GM12873 (cell line): ENCODE measurements around the gene INF2.

Experiments used
- TF ChIP-seq, protein P1 (sequence below): IDR thresholded peaks from 2 replicates; pipeline ENCODE4 v1.5.1; 2012; ENCODE audit warnings: low read depth, mild to moderate bottlenecking, moderate library complexity, low read length, control low read depth; ENCODE audit not compliant: insufficient read depth; ENCODE audit errors: missing control alignments

INF2 gene

GRCh38 chr14:104734991-104735779, 45.8 kb downstream of the INF2 start:
- TF ChIP-seq, protein P1, sequence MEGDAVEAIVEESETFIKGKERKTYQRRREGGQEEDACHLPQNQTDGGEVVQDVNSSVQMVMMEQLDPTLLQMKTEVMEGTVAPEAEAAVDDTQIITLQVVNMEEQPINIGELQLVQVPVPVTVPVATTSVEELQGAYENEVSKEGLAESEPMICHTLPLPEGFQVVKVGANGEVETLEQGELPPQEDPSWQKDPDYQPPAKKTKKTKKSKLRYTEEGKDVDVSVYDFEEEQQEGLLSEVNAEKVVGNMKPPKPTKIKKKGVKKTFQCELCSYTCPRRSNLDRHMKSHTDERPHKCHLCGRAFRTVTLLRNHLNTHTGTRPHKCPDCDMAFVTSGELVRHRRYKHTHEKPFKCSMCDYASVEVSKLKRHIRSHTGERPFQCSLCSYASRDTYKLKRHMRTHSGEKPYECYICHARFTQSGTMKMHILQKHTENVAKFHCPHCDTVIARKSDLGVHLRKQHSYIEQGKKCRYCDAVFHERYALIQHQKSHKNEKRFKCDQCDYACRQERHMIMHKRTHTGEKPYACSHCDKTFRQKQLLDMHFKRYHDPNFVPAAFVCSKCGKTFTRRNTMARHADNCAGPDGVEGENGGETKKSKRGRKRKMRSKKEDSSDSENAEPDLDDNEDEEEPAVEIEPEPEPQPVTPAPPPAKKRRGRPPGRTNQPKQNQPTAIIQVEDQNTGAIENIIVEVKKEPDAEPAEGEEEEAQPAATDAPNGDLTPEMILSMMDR: no peak

DNA sequence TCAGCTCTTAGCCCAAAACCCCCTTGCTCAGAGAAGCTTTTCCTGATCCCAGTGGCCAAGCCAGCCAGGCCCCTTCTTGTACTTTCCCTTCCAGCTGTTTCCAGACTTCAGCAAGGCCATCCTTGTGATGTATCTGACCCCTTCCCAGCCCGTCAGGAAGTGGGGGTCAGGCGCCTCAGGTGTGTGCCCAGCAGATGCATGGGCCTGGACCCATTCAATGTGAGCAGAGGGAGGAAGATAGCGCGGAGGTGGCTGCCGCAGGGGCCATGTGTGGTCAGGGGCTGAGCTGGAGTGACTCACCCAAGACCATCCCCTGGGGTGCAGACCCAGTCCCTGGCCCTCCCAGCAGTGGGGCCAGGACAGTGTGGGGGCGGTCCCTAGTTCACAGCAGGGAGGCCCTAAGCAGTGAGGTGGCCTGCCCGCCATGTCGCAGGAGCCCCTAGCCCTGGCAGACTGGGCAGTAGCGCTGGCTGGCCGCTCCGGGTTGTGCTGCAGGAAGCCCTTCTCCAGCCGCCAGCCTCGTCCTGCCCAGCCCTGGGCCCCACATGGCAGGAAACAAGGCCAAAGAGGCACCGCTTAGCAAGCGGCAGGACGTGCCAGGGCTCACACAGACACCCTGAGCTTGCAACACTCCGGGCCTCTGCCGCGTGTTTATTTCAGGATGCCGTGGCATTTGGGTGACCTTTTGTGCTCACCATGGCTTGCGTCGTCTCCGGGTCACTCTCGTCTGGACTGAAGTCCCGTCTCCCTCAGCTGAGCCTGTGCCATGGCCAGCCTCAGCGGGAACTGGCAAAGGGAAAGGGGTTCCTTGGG, 46.6 kb downstream of the INF2 start:
- TF ChIP-seq, protein P1: no peak

GRCh38 chr14:104738375-104739019, 49.1 kb downstream of the INF2 start:
- TF ChIP-seq, protein P1: no peak

DNA sequence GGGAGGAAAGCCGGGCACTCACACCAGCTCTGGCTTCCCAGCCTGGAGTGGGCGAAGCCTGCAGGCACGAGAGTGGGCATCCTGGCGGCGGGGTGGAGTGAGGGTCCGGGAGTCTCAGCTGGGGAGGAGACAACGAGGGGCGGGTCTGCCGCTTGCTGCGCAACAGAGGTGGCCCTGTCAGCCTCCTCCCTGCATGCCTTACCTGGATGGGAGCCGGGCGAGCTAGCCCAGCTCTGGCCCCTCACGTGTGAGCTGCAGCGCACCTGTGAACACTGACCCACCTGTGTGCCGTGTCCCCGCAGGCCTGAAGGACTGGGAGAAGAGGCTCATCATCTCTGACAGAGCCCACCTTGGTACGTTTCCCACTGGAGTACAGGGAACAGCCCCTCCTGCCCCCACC, 49.6 kb downstream of the INF2 start:
- TF ChIP-seq, protein P1: no peak

- TF ChIP-seq, protein P1: no peak
Observed at GRCh38 chr14:104739546-104740516, 50.4 kb downstream of the INF2 start.

DNA sequence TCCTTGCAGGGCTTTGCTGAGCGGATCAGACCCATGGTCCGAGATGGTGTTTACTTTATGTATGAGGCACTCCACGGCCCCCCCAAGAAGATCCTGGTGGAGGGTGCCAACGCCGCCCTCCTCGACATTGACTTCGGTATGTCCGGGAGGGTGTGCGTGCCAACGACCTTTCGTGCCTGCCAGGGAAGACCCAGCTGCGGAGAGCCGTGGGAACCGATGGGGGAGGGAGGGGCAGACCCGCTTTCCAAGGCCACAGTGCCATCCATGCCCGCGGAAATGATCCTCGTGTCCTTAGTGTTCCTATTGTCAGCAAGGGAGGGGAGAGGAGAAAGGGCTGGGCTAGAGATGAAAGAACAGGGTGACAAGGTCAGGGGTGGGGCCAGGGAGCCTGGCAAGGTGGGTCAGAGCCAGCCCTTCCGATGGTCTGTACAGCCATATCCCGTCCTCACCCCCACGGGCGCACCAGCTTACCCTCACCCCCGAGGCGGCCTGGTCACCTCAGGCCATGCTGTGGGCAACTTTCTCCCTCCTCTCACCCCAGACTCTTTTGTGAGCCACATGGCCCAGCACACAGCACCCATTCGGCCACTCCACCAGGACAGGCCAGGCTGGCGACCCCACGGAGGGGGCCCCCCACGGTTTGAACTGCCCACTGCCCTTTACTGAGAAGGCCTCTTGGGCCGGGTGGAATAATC, 51.8 kb downstream of the INF2 start:
- TF ChIP-seq, protein P1: no peak
